GM18505 (cell line): ENCODE data around the gene ACTG2.

ENCODE experiments used
- ATAC-seq: cut with Tn5 transposase; IDR thresholded peaks from one replicate; pipeline ENCODE4 v1.9.1; 2021; ENCODE audit not compliant: unreplicated experiment
- POLR2A ChIP-seq: IDR thresholded peaks from 4 replicates; pipeline ENCODE4 v1.6.1; 2011; ENCODE audit warnings: borderline replicate concordance; ENCODE audit not compliant: insufficient read depth, insufficient read length; ENCODE audit errors: extremely low read depth

Gene ACTG2

DNA sequence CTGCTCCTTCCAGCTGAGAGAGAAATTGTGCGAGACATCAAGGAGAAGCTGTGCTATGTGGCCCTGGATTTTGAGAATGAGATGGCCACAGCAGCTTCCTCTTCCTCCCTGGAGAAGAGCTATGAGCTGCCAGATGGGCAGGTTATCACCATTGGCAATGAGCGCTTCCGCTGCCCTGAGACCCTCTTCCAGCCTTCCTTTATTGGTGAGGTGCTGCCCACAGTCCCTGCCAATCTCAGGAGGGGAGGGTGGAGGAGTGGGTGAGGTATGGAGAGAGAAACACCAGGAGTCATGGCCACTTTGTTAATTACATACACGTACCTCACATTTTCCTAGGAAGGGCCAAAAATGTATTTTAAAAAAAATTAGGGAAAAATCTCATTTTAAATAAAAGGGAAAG lies 21.9 kb downstream of the ACTG2 start:
- no peak for ATAC-seq
- no peak for TF ChIP-seq POLR2A

DNA sequence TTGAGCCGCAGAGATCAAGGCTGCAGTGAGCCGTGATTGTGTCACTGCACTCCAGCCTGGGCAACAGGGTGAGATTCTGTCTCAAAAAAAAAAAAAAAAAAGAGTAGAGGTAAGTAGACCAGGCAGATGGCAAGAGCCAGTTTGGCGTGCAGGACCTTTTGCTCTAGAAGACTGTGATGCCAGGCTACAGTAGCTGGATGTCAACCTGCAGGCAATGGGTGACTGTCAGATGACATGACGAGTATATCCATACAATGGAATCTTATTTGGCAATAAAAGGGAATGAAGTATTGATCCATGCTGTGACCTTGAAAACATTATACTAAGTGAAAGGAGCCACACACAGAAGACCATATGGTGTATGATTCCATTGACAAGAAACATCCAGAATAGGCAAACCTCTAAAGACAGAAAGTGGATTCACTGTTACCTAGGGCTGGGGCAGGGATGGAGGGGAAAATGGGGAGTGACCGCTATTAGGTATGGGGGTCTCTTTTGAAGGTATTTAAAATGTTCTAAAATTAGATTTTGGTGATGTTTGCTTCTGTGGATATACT lies 22.7 kb downstream of the ACTG2 start:
- ATAC-seq = no peak
- no peak for TF ChIP-seq POLR2A

DNA sequence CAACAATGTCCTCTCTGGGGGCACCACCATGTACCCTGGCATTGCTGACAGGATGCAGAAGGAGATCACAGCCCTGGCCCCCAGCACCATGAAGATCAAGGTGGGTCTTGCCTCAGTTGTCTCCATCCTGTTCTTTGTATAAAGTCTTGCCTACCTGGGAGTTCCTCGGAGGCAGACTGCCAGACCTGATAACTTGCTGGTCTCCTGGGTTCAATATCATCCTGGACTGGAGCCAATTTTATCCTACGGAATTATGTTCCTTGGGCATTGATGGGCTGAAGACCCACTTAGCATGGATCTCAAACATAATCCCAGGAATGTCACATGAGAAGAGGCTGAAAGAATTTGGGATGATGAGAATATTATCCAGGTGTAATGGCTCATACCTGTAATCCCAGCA lies 23.9 kb downstream of the ACTG2 start:
- no peak for TF ChIP-seq POLR2A
- no peak for ATAC-seq

DNA sequence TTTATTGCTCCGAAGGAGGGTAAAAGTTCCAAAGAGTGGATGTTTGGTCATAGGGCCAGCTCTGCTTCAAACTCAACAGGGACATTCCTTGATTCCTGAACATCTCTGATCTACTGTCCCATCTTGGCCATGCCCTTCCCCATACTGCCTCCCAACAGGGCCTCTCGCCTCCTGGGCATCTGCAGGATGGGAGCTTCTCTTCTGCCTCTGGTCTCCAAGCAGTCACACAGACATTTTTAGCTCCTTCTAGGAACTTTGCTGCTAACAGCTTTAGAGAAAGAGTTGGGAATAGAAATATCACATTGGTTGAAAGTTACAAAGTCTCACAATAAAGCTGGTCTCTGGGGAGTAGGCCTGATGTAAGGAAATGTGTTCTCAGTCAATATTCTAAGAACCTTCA lies 24.5 kb downstream of the ACTG2 start:
- no peak for ATAC-seq
- TF ChIP-seq POLR2A = no peak

DNA sequence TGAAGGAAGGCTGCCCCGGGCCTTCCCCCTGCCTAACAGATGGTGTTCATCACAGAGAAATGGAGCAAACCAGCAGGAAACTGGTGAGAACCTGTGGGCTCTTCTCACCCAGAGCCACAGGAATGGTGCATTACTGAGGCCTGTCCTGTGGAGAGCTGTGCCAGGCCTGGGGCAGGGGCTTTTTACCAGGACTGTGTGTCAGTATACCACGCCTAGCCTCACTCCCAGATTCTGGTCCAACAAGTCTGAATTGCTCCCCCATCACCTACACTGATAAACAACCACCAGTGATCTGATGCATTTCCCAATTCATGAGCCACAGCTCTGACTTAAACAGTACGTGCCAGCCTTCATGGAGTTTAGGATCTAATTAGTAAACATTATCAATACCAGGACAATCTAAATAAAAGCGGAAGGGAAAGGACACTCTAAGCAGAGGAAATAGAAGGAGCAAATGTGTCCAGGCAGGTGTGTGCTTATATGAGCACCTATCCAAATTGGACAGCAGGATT lies 24.9 kb downstream of the ACTG2 start:
- ATAC-seq = no peak
- TF ChIP-seq POLR2A = no peak

DNA sequence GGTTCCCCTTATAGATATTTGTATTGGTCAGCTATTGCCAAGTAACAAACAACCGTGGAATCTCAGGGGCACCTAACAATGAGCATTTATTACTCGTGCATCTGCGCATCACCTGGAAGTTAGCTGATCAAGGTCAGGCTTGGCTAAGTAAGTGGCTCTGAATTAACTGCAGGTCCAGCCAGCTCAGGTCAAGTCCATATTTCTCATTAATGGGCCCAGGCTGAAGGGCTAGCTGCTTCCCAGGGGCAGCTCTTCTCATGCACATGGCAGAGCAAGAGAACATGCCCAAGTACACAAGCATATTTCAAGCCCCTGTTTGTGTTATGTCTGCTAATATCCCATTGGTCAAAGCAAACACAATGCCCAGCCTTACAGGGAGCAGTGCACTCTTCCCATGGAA lies 26.0 kb downstream of the ACTG2 start:
- no peak for ATAC-seq
- TF ChIP-seq POLR2A = no peak

DNA sequence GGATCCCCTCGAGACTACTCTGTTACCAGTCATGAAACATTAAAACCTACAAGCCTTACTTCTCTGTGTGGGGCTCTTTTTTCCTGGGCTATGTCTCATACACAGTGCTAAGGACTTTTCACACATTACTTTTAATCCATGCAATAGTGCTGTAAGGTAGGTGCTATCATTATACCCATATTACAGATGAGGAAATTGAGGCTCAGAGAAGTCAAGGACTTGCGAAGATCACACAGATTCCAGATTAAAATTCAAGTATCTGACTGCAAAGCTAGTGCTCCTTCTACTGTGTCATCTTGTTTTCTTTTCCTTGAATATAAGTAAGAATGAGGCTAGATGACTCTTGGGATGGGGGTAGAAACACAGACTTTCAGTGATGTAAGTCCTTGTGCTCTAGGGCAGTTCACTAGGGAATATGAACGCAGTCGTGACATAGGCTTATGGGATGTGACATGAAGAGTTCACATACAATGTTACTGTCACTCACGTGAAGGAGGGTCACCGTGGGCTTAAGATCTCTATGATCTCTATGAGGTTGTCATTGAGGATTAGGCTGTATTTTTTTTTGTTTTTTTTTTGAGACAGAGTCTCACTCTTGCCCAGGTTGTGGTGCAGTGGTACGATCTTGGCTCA lies 26.9 kb downstream of the ACTG2 start:
- no peak for ATAC-seq
- TF ChIP-seq POLR2A = no peak

DNA sequence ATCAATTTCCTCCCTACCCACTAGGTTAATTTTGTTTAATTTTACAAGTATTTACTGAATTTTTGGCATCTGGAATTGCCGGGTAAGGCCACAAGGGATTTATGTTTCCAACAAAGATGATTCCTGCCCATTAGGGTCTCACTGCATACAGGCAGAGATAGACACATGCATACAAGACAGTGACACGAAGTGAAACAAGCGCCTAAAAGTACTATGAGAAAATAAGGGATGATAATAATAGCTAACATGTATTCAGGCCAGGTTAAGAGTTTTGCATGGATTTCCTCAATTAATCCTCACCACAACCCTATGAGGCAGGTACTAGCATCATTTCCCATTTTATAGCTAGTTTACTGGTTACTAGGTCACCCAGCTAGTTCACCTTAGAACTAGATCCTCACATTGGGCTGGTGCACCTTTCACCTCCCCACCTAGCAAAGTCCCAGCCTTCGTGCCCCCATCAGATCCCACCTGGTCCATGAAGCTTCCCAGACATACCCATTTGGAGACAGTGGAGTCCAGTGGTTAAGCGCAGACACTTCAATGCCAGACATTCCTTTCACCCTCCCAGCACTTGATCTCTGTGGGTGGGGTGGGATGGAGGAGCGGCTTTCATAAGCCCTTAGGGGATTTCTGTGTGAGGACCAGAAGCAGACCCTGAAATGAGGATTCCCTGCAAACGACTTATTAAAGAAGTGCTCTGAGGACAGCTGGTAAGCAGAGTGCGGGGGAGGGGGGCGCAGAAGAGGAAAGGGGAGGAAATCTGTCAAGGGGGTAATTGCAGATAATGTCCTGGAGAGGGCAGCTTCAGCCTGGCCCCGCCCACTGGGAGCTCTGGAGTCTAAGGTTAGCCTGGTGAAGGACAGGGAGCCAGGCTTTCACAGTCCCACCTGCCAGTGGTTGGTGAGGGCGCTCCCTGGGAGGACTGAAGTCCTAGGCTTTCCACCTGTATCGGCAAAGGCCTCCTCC lies 28.1 kb downstream of the ACTG2 start:
- no peak for ATAC-seq

DNA sequence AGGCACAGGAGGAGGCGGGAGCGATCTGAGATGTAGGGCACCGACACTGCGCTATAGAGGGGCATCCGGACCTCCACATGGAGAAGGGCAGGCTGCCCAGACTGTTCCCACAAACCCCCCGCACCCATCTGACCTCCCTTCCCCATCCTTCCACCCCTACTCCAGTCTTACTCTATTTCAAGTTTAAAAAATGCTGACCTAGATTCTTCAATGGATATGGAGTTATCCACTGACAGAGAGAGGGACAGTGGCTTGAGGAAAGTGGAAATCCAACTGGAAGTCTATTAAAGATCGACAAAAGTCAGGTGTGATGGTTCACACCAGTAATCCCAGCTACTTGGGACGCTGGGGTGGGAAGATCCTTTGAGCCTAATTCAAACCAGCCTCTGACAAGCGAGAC lies 28.8 kb downstream of the ACTG2 start:
- TF ChIP-seq POLR2A = no peak
- no peak for ATAC-seq

More for the DNA sequence above, 28.1 kb downstream of the ACTG2 start:
- no peak for TF ChIP-seq POLR2A

DNA sequence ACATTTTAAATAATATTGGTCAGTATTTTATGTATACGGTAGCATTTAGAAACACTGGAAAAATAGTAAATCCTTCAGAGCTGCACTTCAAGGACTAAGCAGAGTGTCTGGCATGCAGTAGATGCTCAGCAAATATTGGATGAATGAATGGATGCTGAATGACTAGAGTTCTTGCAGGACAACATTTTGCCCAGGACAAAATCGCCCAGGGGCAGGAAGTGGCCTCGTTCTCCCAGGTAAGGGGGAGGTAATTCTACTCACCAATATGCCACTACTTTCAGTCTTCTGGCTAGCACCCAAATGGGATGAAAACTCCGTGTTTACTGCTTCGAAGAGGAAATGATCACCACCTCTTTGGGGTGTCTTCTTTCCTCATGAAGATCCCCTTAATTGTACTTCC lies 29.9 kb downstream of the ACTG2 start:
- TF ChIP-seq POLR2A = no peak
- ATAC-seq = no peak

DNA sequence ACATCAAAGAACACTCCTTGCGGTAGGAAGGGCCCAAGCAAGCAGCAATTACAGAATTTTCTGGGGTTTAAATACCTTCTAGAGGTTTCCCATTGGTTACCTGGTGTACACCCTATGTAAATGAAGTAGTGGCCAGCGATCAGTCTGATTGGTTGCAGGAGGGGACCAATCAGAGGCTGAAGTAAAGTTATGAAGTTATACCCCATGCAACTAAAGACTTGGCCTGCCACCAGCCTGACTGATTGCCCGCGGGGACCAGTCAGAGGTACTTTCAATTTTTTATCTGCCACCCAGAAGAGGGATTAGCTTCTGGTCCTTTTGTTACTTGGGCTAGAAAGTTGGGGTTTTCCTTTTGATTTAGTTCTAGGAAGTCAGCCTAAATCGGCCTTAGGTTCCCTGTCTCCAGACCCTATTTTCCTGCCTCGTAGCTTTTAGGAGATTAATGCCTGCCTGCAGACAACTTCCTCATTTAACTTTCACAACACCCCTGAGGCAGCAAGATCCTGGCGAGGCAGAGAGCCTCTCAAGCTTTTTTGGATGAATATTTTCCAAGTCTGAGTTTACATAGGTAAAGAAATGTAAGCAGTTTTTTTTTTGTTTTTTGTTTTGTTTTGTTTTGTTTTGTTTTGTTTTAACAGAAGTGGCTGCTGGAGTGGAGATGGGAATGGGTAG lies 32.4 kb downstream of the ACTG2 start:
- ATAC-seq = no peak
- TF ChIP-seq POLR2A = no peak

DNA sequence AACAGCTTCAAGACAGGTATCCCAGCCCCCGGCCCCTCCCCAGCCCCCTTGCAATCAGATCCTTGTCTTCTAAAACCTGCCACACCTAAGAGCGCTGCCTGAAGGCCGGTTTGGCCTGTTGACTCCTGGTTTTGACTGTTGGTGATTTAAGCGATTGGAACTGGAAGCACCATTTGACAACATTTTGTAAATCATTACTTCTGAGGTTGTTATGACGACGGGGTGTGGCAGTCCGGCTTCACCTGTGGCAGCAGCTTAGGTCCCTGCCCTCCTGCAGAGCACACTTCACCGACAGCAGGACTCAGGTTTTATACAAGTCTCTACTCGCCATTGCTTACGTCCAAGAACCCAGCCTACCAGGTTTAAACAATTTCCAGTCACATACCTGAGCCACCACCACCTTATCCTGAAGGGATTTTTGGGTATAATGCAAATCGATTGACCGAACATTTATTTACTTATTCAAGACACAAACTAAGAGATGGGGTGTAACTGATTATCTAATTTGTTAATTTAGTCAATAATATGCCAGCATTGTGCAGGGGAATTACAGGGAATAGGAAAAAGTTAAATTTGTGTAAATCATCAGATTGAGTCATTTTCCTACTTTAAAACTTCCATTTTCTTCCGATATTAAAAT lies 33.2 kb downstream of the ACTG2 start:
- TF ChIP-seq POLR2A = no peak
- ATAC-seq = no peak
